DND-41 (cell line): ENCODE measurements around the gene SLC2A4RG.

Experiments
- ATAC-seq: fragments of 200-7000 bp; cut with Tn5 transposase; 3 replicates; pipeline ENCODE4 v1.9.1; 2021; ENCODE audit warnings: low read depth; ENCODE audit not compliant: insufficient read depth
- DNase-seq: peaks from one replicate; pipeline ENCODE4 v3.0.0-alpha.2; 2020
- H2AFZ ChIP-seq: 2 replicates; pipeline ENCODE4 v1.6.0; 2012; ENCODE audit warnings: low read depth, low read length
- H3K27ac ChIP-seq: 2 replicates; pipeline ENCODE4 v1.5.1; 2012; ENCODE audit warnings: low read length, inconsistent platforms
- H3K27me3 ChIP-seq: fragments of 200-600 bp; sonication (generic); 2 replicates; pipeline ENCODE4 v1.6.0; 2012; ENCODE audit warnings: low read length, mild to moderate bottlenecking, inconsistent platforms; ENCODE audit not compliant: insufficient read depth, poor library complexity
- H3K36me3 ChIP-seq: 2 replicates; pipeline ENCODE4 v1.5.1; 2012; ENCODE audit warnings: low read length, inconsistent platforms; ENCODE audit not compliant: insufficient read depth
- H3K4me1 ChIP-seq: 2 replicates; pipeline ENCODE4 v1.5.1; 2012; ENCODE audit warnings: mild to moderate bottlenecking, low read length; ENCODE audit not compliant: insufficient read depth
- H3K4me2 ChIP-seq: 2 replicates; pipeline ENCODE4 v1.6.0; 2012; ENCODE audit warnings: mild to moderate bottlenecking, moderate library complexity, low read length, inconsistent platforms; ENCODE audit not compliant: insufficient read depth
- H3K4me3 ChIP-seq, 2 experiments: fragments of 200-600 bp in 1 of 2; shearing (Covaris generic) in 1 of 2; 2 replicates each; pipeline ENCODE4 v1.5.1; 2012 to 2016; ENCODE audit warnings: inconsistent platforms in 2 of 2, low read length in 2 of 2, mild to moderate bottlenecking in 2 of 2, low read depth in 1 of 2, moderate library complexity in 1 of 2
- H3K79me2 ChIP-seq: 2 replicates; pipeline ENCODE4 v1.6.0; 2012; ENCODE audit warnings: low read length, inconsistent platforms; ENCODE audit not compliant: insufficient read depth
- H3K9ac ChIP-seq: 2 replicates; pipeline ENCODE4 v1.6.0; 2012; ENCODE audit warnings: low read depth, mild to moderate bottlenecking, inconsistent platforms, low read length, moderate library complexity
- H3K9me3 ChIP-seq: 2 replicates; pipeline ENCODE4 v1.5.1; 2012; ENCODE audit warnings: low read length, moderate library complexity, mild to moderate bottlenecking, inconsistent platforms; ENCODE audit not compliant: insufficient read depth, severe bottlenecking
- H4K20me1 ChIP-seq: 2 replicates; pipeline ENCODE4 v1.6.0; 2012; ENCODE audit warnings: low read length; ENCODE audit not compliant: insufficient read depth
- EZH2 ChIP-seq: IDR thresholded peaks from 3 replicates; pipeline ENCODE4 v1.6.1; 2012; ENCODE audit warnings: borderline replicate concordance, low read depth, mild to moderate bottlenecking, moderate library complexity, low read length, inconsistent platforms; ENCODE audit not compliant: severe bottlenecking
- TF ChIP-seq, protein P1 (sequence below): IDR thresholded peaks from 2 replicates; pipeline ENCODE4 v1.5.1; 2012; ENCODE audit warnings: borderline replicate concordance, low read length, moderate library complexity, mild to moderate bottlenecking; ENCODE audit not compliant: poor library complexity, severe bottlenecking; ENCODE audit errors: extremely low read depth

Gene SLC2A4RG

DNA sequence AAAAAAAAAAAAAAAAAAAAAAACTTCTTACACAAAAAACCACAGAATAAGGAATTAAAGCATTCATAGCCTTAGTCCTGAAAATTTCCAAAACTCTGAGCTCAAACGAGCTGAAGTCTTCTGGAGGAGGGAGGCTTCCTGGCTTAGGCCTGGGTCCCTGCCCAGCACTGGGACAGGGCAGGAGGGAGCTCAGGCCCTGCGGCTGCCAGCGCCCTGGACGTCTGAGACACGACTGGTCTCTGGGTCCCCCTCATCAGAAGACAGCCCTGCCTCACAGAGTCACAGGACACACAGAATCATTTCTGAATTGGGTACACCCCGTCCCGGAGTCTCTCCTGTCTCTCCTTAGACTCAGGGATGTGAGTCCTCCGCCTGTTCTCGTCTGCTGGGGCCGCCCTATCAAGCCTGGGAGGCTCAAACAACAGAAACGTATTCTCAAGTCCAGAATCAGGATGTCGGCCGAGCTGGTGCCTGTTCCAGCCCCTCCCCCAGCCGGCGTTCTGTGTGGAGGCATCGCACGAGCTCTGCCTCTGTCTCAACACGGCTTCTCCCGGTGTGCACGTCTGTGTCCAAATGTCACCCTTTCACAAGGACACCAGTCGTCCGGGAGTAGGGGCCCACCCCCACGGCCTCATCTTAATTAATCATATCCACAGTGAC lies 52.1 kb downstream of the SLC2A4RG start:
- Histone ChIP-seq H3K36me3 (no peaks in the 10 kb centered on the region), H2AFZ (no peak overlapping the region), H3K4me1 (no peaks in the 10 kb centered on the region)

DNA sequence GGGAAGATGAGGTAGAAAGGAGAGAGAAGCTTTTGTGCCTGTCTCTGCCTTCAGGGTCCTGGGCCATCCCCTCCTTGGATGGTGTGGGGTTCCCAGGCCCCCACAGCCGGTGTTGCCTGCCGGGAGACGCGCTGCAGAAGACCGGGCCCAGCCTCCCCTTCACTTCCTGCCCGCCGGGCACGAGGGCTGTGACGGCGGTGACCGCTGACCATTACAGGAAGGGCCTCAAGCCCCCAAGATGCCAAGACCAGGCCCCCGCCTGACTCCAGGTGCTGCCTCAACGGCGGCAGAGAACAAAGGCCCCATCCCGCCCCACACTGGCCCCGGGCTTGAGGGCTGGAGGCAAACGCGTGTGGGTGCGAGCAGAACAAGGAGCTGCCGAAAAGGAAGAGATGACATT lies 53.3 kb downstream of the SLC2A4RG start:
- no peak for ATAC-seq
- Histone ChIP-seq H3K4me2 (no peak overlapping the region), H3K9ac (no peak overlapping the region), H2AFZ (no peak overlapping the region), H3K79me2 (no peaks in the 10 kb centered on the region), H3K27me3 (peaks cover 16% of the 10 kb centered on the region), H3K36me3 (no peaks in the 10 kb centered on the region), H3K9me3 (no peaks in the 10 kb centered on the region), H3K4me3 (no peak overlapping the region), H3K27ac (no peak overlapping the region), H4K20me1 (peaks cover 4% of the 10 kb centered on the region; the same call in 1 of the 2 replicates), H3K4me1 (no peaks in the 10 kb centered on the region)
- TF ChIP-seq EZH2, result no peak
- TF ChIP-seq, protein P1, sequence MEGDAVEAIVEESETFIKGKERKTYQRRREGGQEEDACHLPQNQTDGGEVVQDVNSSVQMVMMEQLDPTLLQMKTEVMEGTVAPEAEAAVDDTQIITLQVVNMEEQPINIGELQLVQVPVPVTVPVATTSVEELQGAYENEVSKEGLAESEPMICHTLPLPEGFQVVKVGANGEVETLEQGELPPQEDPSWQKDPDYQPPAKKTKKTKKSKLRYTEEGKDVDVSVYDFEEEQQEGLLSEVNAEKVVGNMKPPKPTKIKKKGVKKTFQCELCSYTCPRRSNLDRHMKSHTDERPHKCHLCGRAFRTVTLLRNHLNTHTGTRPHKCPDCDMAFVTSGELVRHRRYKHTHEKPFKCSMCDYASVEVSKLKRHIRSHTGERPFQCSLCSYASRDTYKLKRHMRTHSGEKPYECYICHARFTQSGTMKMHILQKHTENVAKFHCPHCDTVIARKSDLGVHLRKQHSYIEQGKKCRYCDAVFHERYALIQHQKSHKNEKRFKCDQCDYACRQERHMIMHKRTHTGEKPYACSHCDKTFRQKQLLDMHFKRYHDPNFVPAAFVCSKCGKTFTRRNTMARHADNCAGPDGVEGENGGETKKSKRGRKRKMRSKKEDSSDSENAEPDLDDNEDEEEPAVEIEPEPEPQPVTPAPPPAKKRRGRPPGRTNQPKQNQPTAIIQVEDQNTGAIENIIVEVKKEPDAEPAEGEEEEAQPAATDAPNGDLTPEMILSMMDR, result no peak
- no peak for DNase-seq

More for the DNA sequence above, 52.1 kb downstream of the SLC2A4RG start:
- H3K9me3 ChIP-seq, result no peaks in the 10 kb centered on the region
- no peak overlapping the region for H3K9ac ChIP-seq
- no peak overlapping the region for H3K4me3 ChIP-seq
- no peak for DNase-seq
- no peak for TF ChIP-seq EZH2
- TF ChIP-seq, protein P1, result no peak
- H3K4me2 ChIP-seq, result no peak overlapping the region
- H3K79me2 ChIP-seq, result no peaks in the 10 kb centered on the region
- no peak overlapping the region for H3K27ac ChIP-seq
- ATAC-seq, result no peak
- peaks cover 16% of the 10 kb centered on the region for H3K27me3 ChIP-seq
- H4K20me1 ChIP-seq, result peaks cover 4% of the 10 kb centered on the region
